Activated CD4-positive, alpha-beta memory T cell treated with anti-CD3 and anti-CD28 coated beads for 36 hours (primary cell): Measurements from ENCODE around the gene CD6. TPM values are rescaled to one million over a fixed set of nuclear protein-coding genes. Genes with fewer than 3 reads are reported as not detected.

ENCODE experiments used
- CTCF ChIA-PET: fragments of 350-600 bp; sonication (Branson Sonifier 250); formaldehyde crosslinking; loops from one replicate; lab custom pipeline; 2021; ENCODE audit warnings: antibody characterized with exemption, inconsistent platforms; lab: Charles Lee
- POLR2A ChIA-PET: fragments of 350-600 bp; sonication (Branson Sonifier 250); formaldehyde crosslinking; loops from one replicate; lab custom pipeline; 2021; ENCODE audit warnings: antibody characterized with exemption; lab: Charles Lee
- DNase-seq: peaks from one replicate; pipeline ENCODE4 v3.0.0-alpha.2; 2020
- H3K27ac Mint-ChIP-seq: one replicate; pipeline ENCODE4 v1.8.0; 2021; ENCODE audit warnings: mixed read lengths
- H3K27me3 Mint-ChIP-seq: one replicate; pipeline ENCODE4 v1.8.0; 2021; ENCODE audit warnings: mixed read lengths
- H3K36me3 Mint-ChIP-seq: one replicate; pipeline ENCODE4 v1.8.0; 2021; ENCODE audit warnings: mixed read lengths
- H3K4me1 Mint-ChIP-seq: one replicate; pipeline ENCODE4 v1.8.0; 2021; ENCODE audit warnings: low read depth, mixed read lengths
- H3K4me3 Mint-ChIP-seq: one replicate; pipeline ENCODE4 v1.8.0; 2021; ENCODE audit warnings: mild to moderate bottlenecking, mixed read lengths
- H3K9me3 Mint-ChIP-seq: one replicate; pipeline ENCODE4 v1.8.0; 2021; ENCODE audit warnings: mixed read lengths
- intact Hi-C: fragments of 100-400 bp; cut with micrococcal nuclease; formaldehyde crosslinking; loops from one replicate; pipeline ENCODE4 v1.15.1; 2023
- total RNA-seq, 2 experiments: library from RNA; stranded (reverse); gene quantifications; one replicate each; pipeline ENCODE4 v1.2.3, GENCODE V29; 2021

Gene CD6
- total RNA-seq, 2 experiments from 2014 or later, result 271 to 279 TPM

GRCh38 chr11:61001931-61002330 lies 30.5 kb downstream of the CD6 start:
- Mint-ChIP-seq H3K9me3 (no peaks in the 10 kb centered on the region), H3K4me3 (peak overlapping the region; percentile 57), H3K4me1 (peaks cover 83% of the 10 kb centered on the region), H3K27ac (peak overlapping the region; percentile 97), H3K27me3 (no peaks in the 10 kb centered on the region), H3K36me3 (peaks cover 72% of the 10 kb centered on the region)
- intact Hi-C loops, result no loop called here
- ChIA-PET POLR2A (no interaction called here), CTCF (interaction anchor here (0.6 to 1.3 kb wide), 2 partner anchors 32 to 47 kb away, joined by 4 to 5 read pairs; no protein-coding TSS in a partner anchor)
- no peak for DNase-seq

GRCh38 chr11:61002598-61002997 lies 31.1 kb downstream of the CD6 start:
- intact Hi-C loops, result no loop called here
- Mint-ChIP-seq H3K27me3 (no peaks in the 10 kb centered on the region), H3K9me3 (no peaks in the 10 kb centered on the region), H3K4me1 (peaks cover 86% of the 10 kb centered on the region), H3K4me3 (peak overlapping the region; percentile 57), H3K27ac (peak overlapping the region; percentile 97), H3K36me3 (peaks cover 75% of the 10 kb centered on the region)
- ChIA-PET POLR2A (interaction anchor here (3.7 kb wide), 1 partner anchor 24 kb away, joined by 13 read pairs; no protein-coding TSS in a partner anchor), CTCF (no interaction called here)
- peak; percentile 62 for DNase-seq

GRCh38 chr11:61004180-61004611 lies 32.7 kb downstream of the CD6 start:
- H3K27ac Mint-ChIP-seq, result peak overlapping the region; percentile 97
- peaks cover 76% of the 10 kb centered on the region for H3K36me3 Mint-ChIP-seq
- peaks cover 82% of the 10 kb centered on the region for H3K4me1 Mint-ChIP-seq
- CTCF ChIA-PET, result interaction anchor here (0.8 to 2.2 kb wide), 5 partner anchors 10 to 183 kb away, joined by 3 to 7 read pairs (median 3); no protein-coding TSS in a partner anchor
- DNase-seq, result peak; percentile 75
- POLR2A ChIA-PET, result interaction anchor here (0.5 to 5.3 kb wide), 10 partner anchors 11 to 108 kb away, joined by 3 to 44 read pairs (median 6); no protein-coding TSS in a partner anchor
- H3K4me3 Mint-ChIP-seq, result peak overlapping the region; percentile 75
- intact Hi-C loops, result loop anchor here (1.0 to 2.0 kb wide), 4 partner anchors 10 to 34 kb away; no protein-coding TSS in a partner anchor
- H3K27me3 Mint-ChIP-seq, result no peaks in the 10 kb centered on the region
- no peaks in the 10 kb centered on the region for H3K9me3 Mint-ChIP-seq

- H3K27ac Mint-ChIP-seq, result peak overlapping the region; percentile 97
- ChIA-PET POLR2A (interaction anchor here (0.7 to 5.3 kb wide), 9 partner anchors 11 to 107 kb away, joined by 3 to 44 read pairs (median 6); no protein-coding TSS in a partner anchor), CTCF (interaction anchor here (0.8 to 2.2 kb wide), 4 partner anchors 10 to 90 kb away, joined by 3 to 7 read pairs (median 3); no protein-coding TSS in a partner anchor)
- intact Hi-C loops, result loop anchor here (1.0 to 2.0 kb wide), 4 partner anchors 10 to 34 kb away; no protein-coding TSS in a partner anchor
- no peaks in the 10 kb centered on the region for H3K27me3 Mint-ChIP-seq
- DNase-seq, result peak; percentile 56
- H3K9me3 Mint-ChIP-seq, result no peaks in the 10 kb centered on the region
- peaks cover 80% of the 10 kb centered on the region for H3K36me3 Mint-ChIP-seq
- peaks cover 86% of the 10 kb centered on the region for H3K4me1 Mint-ChIP-seq
- H3K4me3 Mint-ChIP-seq, result peak overlapping the region; percentile 75
Measured at GRCh38 chr11:61004761-61005181, 33.3 kb downstream of the CD6 start.

GRCh38 chr11:61007383-61007955 lies 36.0 kb downstream of the CD6 start:
- Mint-ChIP-seq H3K27ac (peak overlapping the region; percentile 80), H3K27me3 (no peaks in the 10 kb centered on the region), H3K4me3 (peak overlapping the region; percentile 23), H3K4me1 (peaks cover 80% of the 10 kb centered on the region), H3K36me3 (peaks cover 82% of the 10 kb centered on the region), H3K9me3 (no peaks in the 10 kb centered on the region)
- intact Hi-C loops, result no loop called here
- POLR2A ChIA-PET, result interaction anchor here (0.9 to 5.3 kb wide), 4 partner anchors 11 to 104 kb away, joined by 4 to 44 read pairs (median 12); no protein-coding TSS in a partner anchor
- CTCF ChIA-PET, result interaction anchor here (0.6 to 1.4 kb wide), 2 partner anchors 14 to 37 kb away, joined by 3 to 4 read pairs; no protein-coding TSS in a partner anchor
- no peak for DNase-seq

GRCh38 chr11:61007956-61008896 lies 36.7 kb downstream of the CD6 start:
- Mint-ChIP-seq H3K9me3 (no peaks in the 10 kb centered on the region), H3K4me3 (no peak overlapping the region), H3K27me3 (no peaks in the 10 kb centered on the region), H3K36me3 (peaks cover 82% of the 10 kb centered on the region), H3K27ac (peak overlapping the region; percentile 61), H3K4me1 (peaks cover 77% of the 10 kb centered on the region)
- intact Hi-C loops, result no loop called here
- DNase-seq, result peak; percentile 42
- CTCF ChIA-PET, result interaction anchor here (1.4 kb wide), 1 partner anchor 38 kb away, joined by 3 read pairs; no protein-coding TSS in a partner anchor
- POLR2A ChIA-PET, result interaction anchor here (4.6 to 5.3 kb wide), 2 partner anchors 15 kb away, joined by 19 to 44 read pairs; no protein-coding TSS in a partner anchor

- no peak for DNase-seq
- Mint-ChIP-seq H3K27ac (peak overlapping the region; percentile 61), H3K9me3 (no peaks in the 10 kb centered on the region), H3K4me3 (no peak overlapping the region), H3K27me3 (no peaks in the 10 kb centered on the region), H3K4me1 (peaks cover 72% of the 10 kb centered on the region), H3K36me3 (peaks cover 82% of the 10 kb centered on the region)
- intact Hi-C loops, result no loop called here
- POLR2A ChIA-PET, result no interaction called here
- CTCF ChIA-PET, result interaction anchor here (1.4 kb wide), 1 partner anchor 39 kb away, joined by 3 read pairs; no protein-coding TSS in a partner anchor
Measured at GRCh38 chr11:61008971-61009370, 37.5 kb downstream of the CD6 start.

- ChIA-PET POLR2A (interaction anchor here (2.2 kb wide), 1 partner anchor 10 kb away, joined by 9 read pairs; no protein-coding TSS in a partner anchor), CTCF (interaction anchor here (1.0 to 2.1 kb wide), 2 partner anchors 13 to 40 kb away, joined by 3 to 8 read pairs; no protein-coding TSS in a partner anchor)
- intact Hi-C loops, result no loop called here
- Mint-ChIP-seq H3K4me1 (peaks cover 65% of the 10 kb centered on the region), H3K9me3 (no peaks in the 10 kb centered on the region), H3K36me3 (peaks cover 78% of the 10 kb centered on the region), H3K27me3 (no peaks in the 10 kb centered on the region), H3K27ac (peak overlapping the region; percentile 61), H3K4me3 (no peak overlapping the region)
- DNase-seq, result peak; percentile 19
Measured at GRCh38 chr11:61009392-61010275, 38.2 kb downstream of the CD6 start.

GRCh38 chr11:61010466-61011228 lies 39.2 kb downstream of the CD6 start:
- ChIA-PET POLR2A (interaction anchor here (2.2 kb wide), 1 partner anchor 9 kb away, joined by 9 read pairs; no protein-coding TSS in a partner anchor), CTCF (interaction anchor here (1.0 to 2.1 kb wide), 2 partner anchors 14 to 41 kb away, joined by 3 to 8 read pairs; no protein-coding TSS in a partner anchor)
- H3K9me3 Mint-ChIP-seq, result no peaks in the 10 kb centered on the region
- no peak for DNase-seq
- intact Hi-C loops, result no loop called here
- no peak overlapping the region for H3K4me3 Mint-ChIP-seq
- peak overlapping the region; percentile 66 for H3K27ac Mint-ChIP-seq
- no peaks in the 10 kb centered on the region for H3K27me3 Mint-ChIP-seq
- H3K36me3 Mint-ChIP-seq, result peaks cover 78% of the 10 kb centered on the region
- peaks cover 57% of the 10 kb centered on the region for H3K4me1 Mint-ChIP-seq
